Keratinocyte (primary cell): Measurements from ENCODE around the gene RBMX. TPM values are rescaled to one million over a fixed set of nuclear protein-coding genes. Genes with fewer than 3 reads are reported as not detected.

Experiments used
- DNase-seq: peaks from one replicate; pipeline ENCODE4 v3.0.0-alpha.2; 2011; ENCODE audit warnings: low read depth, missing footprints, low spot score
- FAIRE-seq: peaks from 2 replicates; lab custom pipeline; 2011; peaks lifted over from hg19 to GRCh38; lab: Jason Lieb, UNC
- H2AFZ ChIP-seq: 2 replicates; pipeline ENCODE4 v1.6.0; 2012; ENCODE audit warnings: low read length, control low read depth, inconsistent platforms; ENCODE audit not compliant: control insufficient read depth
- H3K27ac ChIP-seq: 2 replicates; pipeline ENCODE4 v1.5.1; 2011; ENCODE audit warnings: low read length; ENCODE audit not compliant: control insufficient read depth, insufficient read depth
- H3K27me3 ChIP-seq: 3 replicates; pipeline ENCODE4 v1.6.0; 2011; ENCODE audit warnings: low read length; ENCODE audit not compliant: control insufficient read depth, insufficient read depth; ENCODE audit errors: extremely low read depth
- H3K36me3 ChIP-seq, 2 experiments: 2 replicates in 1 of 2; 3 replicates in 1 of 2; pipeline ENCODE4 v1.5.1; 2011; ENCODE audit warnings: low read length in 2 of 2, mild to moderate bottlenecking in 1 of 2; ENCODE audit not compliant: control insufficient read depth in 2 of 2, insufficient read depth in 2 of 2; ENCODE audit errors: extremely low read depth in 1 of 2
- H3K4me1 ChIP-seq: 3 replicates; pipeline ENCODE4 v1.5.1; 2011; ENCODE audit warnings: low read length; ENCODE audit not compliant: control insufficient read depth, insufficient read depth; ENCODE audit errors: extremely low read depth
- H3K4me2 ChIP-seq: 3 replicates; pipeline ENCODE4 v1.6.0; 2011; ENCODE audit warnings: low read depth, low read length; ENCODE audit not compliant: control insufficient read depth, insufficient read depth; ENCODE audit errors: extremely low read depth
- H3K4me3 ChIP-seq, 3 experiments: fragments of 200-600 bp in 1 of 3; sonication (generic) in 1 of 3; 2 replicates in 2 of 3; 3 replicates in 1 of 3; pipeline ENCODE4 v1.5.1; 2011 to 2016; ENCODE audit warnings: low read length in 3 of 3, mild to moderate bottlenecking in 3 of 3, control low read depth in 2 of 3, inconsistent platforms in 1 of 3, low read depth in 1 of 3, mixed read lengths in 1 of 3, mixed run types in 1 of 3, moderate library complexity in 1 of 3; ENCODE audit not compliant: control insufficient read depth in 2 of 3, insufficient read depth in 2 of 3; ENCODE audit errors: extremely low read depth in 1 of 3
- H3K79me2 ChIP-seq: 2 replicates; pipeline ENCODE4 v1.6.0; 2012; ENCODE audit warnings: low read length; ENCODE audit not compliant: control insufficient read depth, insufficient read depth
- H3K9ac ChIP-seq: 3 replicates; pipeline ENCODE4 v1.6.0; 2011; ENCODE audit warnings: low read length; ENCODE audit not compliant: control insufficient read depth, insufficient read depth; ENCODE audit errors: extremely low read depth
- H3K9me1 ChIP-seq: 3 replicates; pipeline ENCODE4 v1.6.0; 2011; ENCODE audit warnings: low read length; ENCODE audit not compliant: control insufficient read depth, insufficient read depth; ENCODE audit errors: extremely low read depth
- H3K9me3 ChIP-seq: 2 replicates; pipeline ENCODE4 v1.5.1; 2012; ENCODE audit warnings: low read depth, low read length; ENCODE audit not compliant: control insufficient read depth
- H4K20me1 ChIP-seq: 3 replicates; pipeline ENCODE4 v1.6.0; 2011; ENCODE audit warnings: low read length; ENCODE audit not compliant: control insufficient read depth, insufficient read depth; ENCODE audit errors: extremely low read depth
- CTCF ChIP-seq, 3 experiments: IDR thresholded peaks in 1 of 3; conservative IDR thresholded peaks in 1 of 3; optimal IDR thresholded peaks in 1 of 3; 2 replicates in 2 of 3; 3 replicates in 1 of 3; pipeline versions ENCODE3 to v1.5.1; 2011; ENCODE audit warnings: low read length in 3 of 3, mild to moderate bottlenecking in 3 of 3, moderate library complexity in 2 of 3, control low read depth in 1 of 3, inconsistent platforms in 1 of 3; ENCODE audit not compliant: insufficient read depth in 2 of 3; ENCODE audit errors: extremely low read depth in 1 of 3
- EZH2 ChIP-seq: IDR thresholded peaks from one replicate; pipeline ENCODE4 v1.6.1; 2012; ENCODE audit warnings: inconsistent platforms, mild to moderate bottlenecking, low read length, moderate library complexity
- dilution Hi-C: fragments of 300-500 bp; cut with MboI; formaldehyde crosslinking; loops from one replicate; pipeline ENCODE4 v1.7.0; 2020; ENCODE audit warnings: low sequenced_read_pairs; ENCODE audit not compliant: extremely low pct_ligation_motif_present
- polyA plus RNA-seq, 5 experiments: library from polyadenylated mRNA; depleted of rRNA in 3 of 5; stranded (reverse) in 3 of 5; stranded (forward) in 1 of 5; unstranded in 1 of 5; fragments of >200 nt; gene quantifications; 1 replicate in 1 of 5; 2 replicates in 3 of 5; 3 replicates in 1 of 5; pipeline versions ENCODE4 v1.2.1 to v1.2.3, GENCODE V29; 2011 to 2012; ENCODE audit warnings: missing spikeins in 2 of 5, low read depth in 1 of 5, low replicate concordance in 1 of 5

RBMX gene
- polyA plus RNA-seq, 1 donor (not counting 4 experiments of a cell fraction or from before 2014, with no cell fraction given) = 151 TPM

DNA sequence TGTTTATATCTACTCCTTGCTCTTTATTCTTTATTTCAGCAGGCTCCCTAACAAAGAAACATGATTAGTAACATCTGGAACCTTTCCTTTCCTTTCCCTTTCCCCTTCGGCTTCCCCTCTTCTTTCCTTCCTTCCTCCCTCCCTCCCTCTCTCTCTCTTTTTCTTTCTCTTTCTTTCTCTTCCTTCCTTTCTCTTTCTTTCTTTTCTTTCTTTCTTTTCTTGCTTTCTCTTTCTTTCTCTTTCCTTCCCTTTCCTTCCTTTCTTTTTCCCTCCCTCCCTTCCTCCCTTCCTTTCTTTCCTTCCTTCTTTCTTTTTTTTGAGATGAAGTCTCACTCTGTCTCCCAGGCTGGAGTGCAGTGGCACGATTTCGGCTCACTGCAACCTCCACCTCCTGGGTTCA is 30.7 kb upstream of the RBMX start:
- DNase-seq (no peak), FAIRE-seq (no peak)
- dilution Hi-C loops = no loop called here
- Histone ChIP-seq H4K20me1 (no peaks in the 10 kb centered on the region), H3K9ac (no peak overlapping the region), H3K4me2 (peak overlapping the region; percentile 71), H3K36me3 (no peaks in the 10 kb centered on the region), H3K4me1 (peaks cover 11% of the 10 kb centered on the region), H3K27ac (no peak overlapping the region), H3K4me3 (peak overlapping the region in 1 of 3 experiments; percentile 78), H3K9me1 (no peaks in the 10 kb centered on the region), H3K27me3 (no peaks in the 10 kb centered on the region), H2AFZ (no peak overlapping the region), H3K79me2 (no peaks in the 10 kb centered on the region), H3K9me3 (peaks cover 2% of the 10 kb centered on the region)
- TF ChIP-seq EZH2 = no peak
- TF ChIP-seq CTCF (optimal IDR thresholded peaks at IDR 0.05 in 1 of 3, IDR thresholded peaks at IDR 0.05 in 1 of 3, conservative IDR thresholded peaks at IDR 0.05 in 1 of 3; ENCODE audit: extremely low read depth in 1 of 3, insufficient read depth in 2 of 3, low read length in 3 of 3) = no peak

GRCh38 chrX:136910565-136911035 is 30.1 kb upstream of the RBMX start:
- TF ChIP-seq EZH2 (no peak), CTCF (optimal IDR thresholded peaks at IDR 0.05 in 1 of 3, IDR thresholded peaks at IDR 0.05 in 1 of 3, conservative IDR thresholded peaks at IDR 0.05 in 1 of 3; ENCODE audit: extremely low read depth in 1 of 3, insufficient read depth in 2 of 3, low read length in 3 of 3) (no peak)
- Histone ChIP-seq H3K4me2 (peak overlapping the region; percentile 71), H3K9ac (no peak overlapping the region), H3K4me1 (peaks cover 11% of the 10 kb centered on the region), H3K9me1 (no peaks in the 10 kb centered on the region), H3K27me3 (no peaks in the 10 kb centered on the region), H3K79me2 (no peaks in the 10 kb centered on the region), H4K20me1 (no peaks in the 10 kb centered on the region), H3K36me3 (no peaks in the 10 kb centered on the region), H2AFZ (no peak overlapping the region), H3K27ac (no peak overlapping the region), H3K9me3 (peaks cover 2% of the 10 kb centered on the region), H3K4me3 (peak overlapping the region; percentile 16 to 78 (median 36))
- dilution Hi-C loops = no loop called here
- no peak for FAIRE-seq
- no peak for DNase-seq
